Lower leg skin (tissue), 4 donors: Measurements from ENCODE around the gene RNF169. TPM values are rescaled to one million over a fixed set of nuclear protein-coding genes. Genes with fewer than 3 reads are reported as not detected.

ENCODE experiments used
- DNase-seq, 2 donors: peaks; one replicate each; pipeline ENCODE4 v3.0.0-alpha.2; 2019; ENCODE audit warnings: low spot score in 2 of 2
- H3K4me3 ChIP-seq: fragments of 200-600 bp; sonication (generic); 2 replicates; pipeline ENCODE4 v1.5.1; 2017; ENCODE audit warnings: mild to moderate bottlenecking, low read depth; ENCODE audit not compliant: poor library complexity, severe bottlenecking
- CTCF ChIP-seq, 3 donors: fragments of 450-650 bp; IDR thresholded peaks; one replicate each; pipeline ENCODE4 v1.5.1; 2016; ENCODE audit warnings: antibody characterized with exemption in 3 of 3, mild to moderate bottlenecking in 3 of 3, moderate library complexity in 2 of 3
- POLR2A ChIP-seq, 2 donors: fragments of 450-650 bp; IDR thresholded peaks; one replicate each; pipeline ENCODE4 v1.6.1; 2016 to 2017; ENCODE audit warnings: antibody characterized with exemption in 2 of 2, mild to moderate bottlenecking in 1 of 2, moderate library complexity in 1 of 2
- WGBS, 2 donors: methylation state at CpG; one replicate each; pipeline ENCODE4 v1.1.5; 2018; 5-methylcytosine and 5-hydroxymethylcytosine counted together
- intact Hi-C: fragments of 100-400 bp; cut with DNase I; formaldehyde crosslinking; loops from one replicate; pipeline ENCODE4 v1.15.0; 2023; ENCODE audit warnings: low total_unique reads
- total RNA-seq, 4 donors: library from RNA; depleted of rRNA; stranded (reverse); fragments of >200 nt; gene quantifications; one replicate each; pipeline ENCODE4 v1.1.0, GENCODE V29; 2016

Gene RNF169
- total RNA-seq, 4 donors from 2014 or later = 17.5 to 23.6 (median 21.6) TPM

- no peak for TF ChIP-seq CTCF (IDR thresholded peaks at IDR 0.05)
- no peak for TF ChIP-seq POLR2A (IDR thresholded peaks at IDR 0.05)
- no peak for DNase-seq
- no peak overlapping the region for H3K4me3 ChIP-seq
Measured at GRCh38 chr11:74714904-74715303, 33.7 kb upstream of the RNF169 start.

GRCh38 chr11:74717221-74717969 is 31.3 kb upstream of the RNF169 start:
- WGBS, 2 donors = 80 to 90% methylated on average over 5 of the region's 5 CpGs
- intact Hi-C loops = no loop called here
- TF ChIP-seq CTCF (IDR thresholded peaks at IDR 0.05) (no peak), POLR2A (IDR thresholded peaks at IDR 0.05) (no peak)
- no peak overlapping the region for H3K4me3 ChIP-seq
- no peak for DNase-seq

More at GRCh38 chr11:74714904-74715303, 33.7 kb upstream of the RNF169 start:
- WGBS, 2 donors = 93 to 95% methylated on average over 7 of the region's 7 CpGs
- intact Hi-C loops = no loop called here

GRCh38 chr11:74719011-74719410 is 29.6 kb upstream of the RNF169 start:
- intact Hi-C loops = no loop called here
- no peak for TF ChIP-seq CTCF (IDR thresholded peaks at IDR 0.05)
- no peak for TF ChIP-seq POLR2A (IDR thresholded peaks at IDR 0.05)
- no peak overlapping the region for H3K4me3 ChIP-seq
- no peak for DNase-seq
- 84 to 97% methylated on average over 5 of the region's 5 CpGs for WGBS, 2 donors

GRCh38 chr11:74720596-74721478 is 27.8 kb upstream of the RNF169 start:
- no peak for DNase-seq
- TF ChIP-seq CTCF (IDR thresholded peaks at IDR 0.05) (no peak), POLR2A (IDR thresholded peaks at IDR 0.05) (no peak)
- intact Hi-C loops = loop anchor here (10.0 kb wide), 1 partner anchor 86 kb away; no protein-coding TSS in a partner anchor
- no peak overlapping the region for H3K4me3 ChIP-seq
- 69 to 72% methylated on average over 17 of the region's 17 CpGs for WGBS, 2 donors

GRCh38 chr11:74721479-74721835 is 27.2 kb upstream of the RNF169 start:
- no peak overlapping the region for H3K4me3 ChIP-seq
- intact Hi-C loops = loop anchor here (10.0 kb wide), 1 partner anchor 87 kb away; no protein-coding TSS in a partner anchor
- 85 to 100% methylated on average over 3 of the region's 3 CpGs for WGBS, 2 donors
- DNase-seq = no peak
- TF ChIP-seq POLR2A (IDR thresholded peaks at IDR 0.05) = no peak
- TF ChIP-seq CTCF (IDR thresholded peaks at IDR 0.05) = no peak
